Testis (tissue), 3 donors: Measurements from ENCODE around the gene BACE2. TPM values are rescaled to one million over a fixed set of nuclear protein-coding genes. Genes with fewer than 3 reads are reported as not detected.

Experiments used
- DNase-seq: peaks from one replicate; pipeline ENCODE4 v3.0.0-alpha.2; 2019
- H3K27ac ChIP-seq, 2 donors: fragments of 200-600 bp; sonication (generic); one replicate each; pipeline ENCODE4 v1.5.1; 2019
- H3K27me3 ChIP-seq: fragments of 200-600 bp; sonication (generic); one replicate; pipeline ENCODE4 v1.5.1; 2019
- H3K36me3 ChIP-seq: fragments of 200-600 bp; sonication (generic); one replicate; pipeline ENCODE4 v1.5.1; 2017; ENCODE audit warnings: low read depth; ENCODE audit errors: missing control alignments
- H3K4me1 ChIP-seq: fragments of 200-600 bp; sonication (generic); one replicate; pipeline ENCODE4 v1.5.1; 2019
- H3K4me3 ChIP-seq, 2 donors: fragments of 200-600 bp; sonication (generic); one replicate each; pipeline ENCODE4 v1.5.1; 2017 to 2019
- H3K9me3 ChIP-seq: fragments of 200-600 bp; sonication (generic); one replicate; pipeline ENCODE4 v1.5.1; 2017
- CTCF ChIP-seq, 3 experiments: fragments of 450-650 bp in 2 of 3; fragments of 200-600 bp in 1 of 3; sonication (generic) in 1 of 3; IDR thresholded peaks; one replicate each; pipeline ENCODE4 v1.5.1; 2016 to 2019; ENCODE audit warnings: antibody characterized with exemption in 3 of 3, mild to moderate bottlenecking in 2 of 3, moderate library complexity in 1 of 3
- POLR2A ChIP-seq: fragments of 450-650 bp; IDR thresholded peaks from one replicate; pipeline ENCODE4 v1.6.1; 2017; ENCODE audit warnings: antibody characterized with exemption, mild to moderate bottlenecking, moderate library complexity
- WGBS, 2 donors: methylation state at CpG; one replicate each; pipeline ENCODE4 v1.1.5; 2018; 5-methylcytosine and 5-hydroxymethylcytosine counted together
- intact Hi-C: fragments of 100-400 bp; cut with DNase I; formaldehyde crosslinking; loops from one replicate; pipeline ENCODE4 v1.15.1; 2023; ENCODE audit warnings: low total_unique reads
- polyA plus RNA-seq: library from polyadenylated mRNA; stranded (reverse); fragments of 350-450 nt; fragmentation: Illumina TruSeq; extraction: RNeasy Lipid Tissue Mini Kit (QIAGEN cat#74804); gene quantifications from one replicate; pipeline ENCODE4 v1.2.3, GENCODE V29; 2014; ENCODE audit warnings: low read depth, low replicate concordance; ENCODE audit not compliant: insufficient read depth
- total RNA-seq, 2 donors: library from RNA; depleted of rRNA; stranded (reverse); fragments of >200 nt; gene quantifications; one replicate each; pipeline ENCODE4 v1.2.3, GENCODE V29; 2016

BACE2 gene
- total and polyA plus RNA-seq, 3 donors from 2014 or later = 17.4 to 28.6 (median 21.8) TPM

GRCh38 chr21:41283211-41283818, 115.4 kb downstream of the BACE2 start:
- H3K27me3 ChIP-seq = no peaks in the 10 kb centered on the region
- peaks cover 3% of the 10 kb centered on the region for H3K4me1 ChIP-seq
- H3K36me3 ChIP-seq = no peaks in the 10 kb centered on the region
- no peak overlapping the region for H3K4me3 ChIP-seq
- intact Hi-C loops = loop anchor here (5.0 to 10.0 kb wide), 2 partner anchors 179 to 491 kb away; no protein-coding TSS in a partner anchor
- TF ChIP-seq POLR2A (no peak), CTCF (IDR thresholded peaks at IDR 0.05) (peak; percentile 30 to 72 (median 56))
- H3K27ac ChIP-seq = no peak overlapping the region
- H3K9me3 ChIP-seq = no peaks in the 10 kb centered on the region
- 26 to 35% methylated on average over 8 of the region's 8 CpGs for WGBS, 2 donors
- peak; percentile 68 for DNase-seq

GRCh38 chr21:41289431-41289830, 121.5 kb downstream of the BACE2 start:
- intact Hi-C loops = loop anchor here (10.0 kb wide), 1 partner anchor 485 kb away; no protein-coding TSS in a partner anchor
- H3K4me1 ChIP-seq = no peaks in the 10 kb centered on the region
- no peak overlapping the region for H3K27ac ChIP-seq
- 60 to 88% methylated on average over 13 of the region's 13 CpGs for WGBS, 2 donors
- H3K36me3 ChIP-seq = no peaks in the 10 kb centered on the region
- H3K27me3 ChIP-seq = no peaks in the 10 kb centered on the region
- H3K9me3 ChIP-seq = no peaks in the 10 kb centered on the region
- TF ChIP-seq CTCF (IDR thresholded peaks at IDR 0.05) (no peak), POLR2A (no peak)
- no peak overlapping the region for H3K4me3 ChIP-seq
- no peak for DNase-seq

GRCh38 chr21:41290106-41290799, 122.3 kb downstream of the BACE2 start:
- intact Hi-C loops = no loop called here
- no peaks in the 10 kb centered on the region for H3K9me3 ChIP-seq
- 45 to 46% methylated on average over 15 to 24 of the region's 24 CpGs for WGBS, 2 donors
- no peaks in the 10 kb centered on the region for H3K27me3 ChIP-seq
- no peak for TF ChIP-seq CTCF (IDR thresholded peaks at IDR 0.05)
- no peak for TF ChIP-seq POLR2A
- no peak overlapping the region for H3K27ac ChIP-seq
- no peaks in the 10 kb centered on the region for H3K36me3 ChIP-seq
- no peaks in the 10 kb centered on the region for H3K4me1 ChIP-seq
- DNase-seq = no peak
- no peak overlapping the region for H3K4me3 ChIP-seq

GRCh38 chr21:41294548-41295231, 126.7 kb downstream of the BACE2 start:
- H3K4me3 ChIP-seq = no peak overlapping the region
- intact Hi-C loops = no loop called here
- TF ChIP-seq CTCF (IDR thresholded peaks at IDR 0.05) (no peak), POLR2A (no peak)
- no peak for DNase-seq
- no peaks in the 10 kb centered on the region for H3K36me3 ChIP-seq
- H3K27ac ChIP-seq = no peak overlapping the region
- H3K4me1 ChIP-seq = no peaks in the 10 kb centered on the region
- 89% methylated on average over 1 of the region's 1 CpG for WGBS, 2 donors
- H3K27me3 ChIP-seq = no peaks in the 10 kb centered on the region
- no peaks in the 10 kb centered on the region for H3K9me3 ChIP-seq
